Activated naive CD8-positive, alpha-beta T cell treated with anti-CD3 and anti-CD28 coated beads, Interleukin-2, amount 50 U/mL, for 24 hours (primary cell): ENCODE results near the gene TUBA4B.

ENCODE experiments used
- ATAC-seq: fragments of 150-1000 bp; cut with Tn5 transposase; one replicate; pipeline ENCODE4 v1.10.0; 2021
- DNase-seq: peaks from one replicate; pipeline ENCODE4 v3.0.0; 2021
- H3K27ac Mint-ChIP-seq: one replicate; pipeline ENCODE4 v1.8.0; 2021; ENCODE audit warnings: mild to moderate bottlenecking, mixed read lengths
- H3K27me3 Mint-ChIP-seq: one replicate; pipeline ENCODE4 v1.8.0; 2021; ENCODE audit warnings: mixed read lengths
- H3K36me3 Mint-ChIP-seq: one replicate; pipeline ENCODE4 v1.8.0; 2021; ENCODE audit warnings: low read depth, mixed read lengths
- H3K4me1 Mint-ChIP-seq: one replicate; pipeline ENCODE4 v1.8.0; 2021; ENCODE audit warnings: mixed read lengths
- H3K4me3 Mint-ChIP-seq: one replicate; pipeline ENCODE4 v1.8.0; 2021; ENCODE audit warnings: mild to moderate bottlenecking, moderate library complexity, mixed read lengths
- H3K9me3 Mint-ChIP-seq: one replicate; pipeline ENCODE4 v1.8.0; 2021; ENCODE audit warnings: mixed read lengths

The TUBA4B gene

DNA sequence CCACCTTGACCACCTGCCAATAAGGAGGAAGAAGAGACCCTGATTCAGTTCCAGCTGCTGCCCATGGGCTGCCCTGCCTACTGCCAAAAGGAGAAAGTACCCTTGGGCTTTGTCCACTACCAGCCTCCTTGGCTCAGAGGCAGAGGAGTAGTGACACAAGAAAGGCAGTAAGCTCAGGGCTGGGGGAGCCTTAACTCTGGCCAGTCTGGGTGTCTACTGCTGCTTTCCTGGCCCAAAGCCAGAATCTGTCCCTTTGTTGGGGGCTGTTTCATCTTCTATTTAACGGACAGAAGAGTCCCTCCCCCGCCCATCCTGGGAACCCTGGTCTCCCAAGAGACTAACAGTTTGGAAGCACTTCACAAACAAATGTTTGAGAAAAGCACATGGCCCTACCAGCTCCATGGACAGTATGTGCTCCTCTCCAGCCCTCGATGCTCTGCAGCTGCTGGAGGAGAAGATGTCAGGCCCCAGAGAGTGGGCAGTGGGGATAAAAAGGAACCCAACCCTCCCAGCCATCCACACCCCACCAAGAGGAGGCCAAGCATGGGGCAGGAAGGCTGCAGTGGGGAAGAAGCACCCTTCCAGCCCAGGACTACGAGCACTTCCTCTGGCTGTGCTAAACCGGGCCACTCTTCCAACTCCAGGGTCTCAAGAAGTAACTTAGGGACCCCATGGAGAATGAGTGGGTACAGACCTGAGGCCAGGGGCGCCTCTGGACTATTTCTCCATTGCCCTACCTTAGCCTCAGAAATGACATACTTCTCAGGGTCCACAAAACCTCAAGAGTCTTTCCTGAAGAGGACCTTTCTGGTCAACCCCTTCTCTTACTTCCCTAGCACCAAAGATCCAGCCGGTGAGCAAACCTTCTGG lies 24.8 kb upstream of the TUBA4B start:
- no peak for DNase-seq
- H3K27ac Mint-ChIP-seq: peak overlapping the region; percentile 59
- ATAC-seq: no peak
- H3K4me3 Mint-ChIP-seq: peak overlapping the region; percentile 100
- peaks cover 38% of the 10 kb centered on the region for H3K4me1 Mint-ChIP-seq
- H3K36me3 Mint-ChIP-seq: peaks cover 46% of the 10 kb centered on the region
- H3K9me3 Mint-ChIP-seq: no peaks in the 10 kb centered on the region
- H3K27me3 Mint-ChIP-seq: no peaks in the 10 kb centered on the region

DNA sequence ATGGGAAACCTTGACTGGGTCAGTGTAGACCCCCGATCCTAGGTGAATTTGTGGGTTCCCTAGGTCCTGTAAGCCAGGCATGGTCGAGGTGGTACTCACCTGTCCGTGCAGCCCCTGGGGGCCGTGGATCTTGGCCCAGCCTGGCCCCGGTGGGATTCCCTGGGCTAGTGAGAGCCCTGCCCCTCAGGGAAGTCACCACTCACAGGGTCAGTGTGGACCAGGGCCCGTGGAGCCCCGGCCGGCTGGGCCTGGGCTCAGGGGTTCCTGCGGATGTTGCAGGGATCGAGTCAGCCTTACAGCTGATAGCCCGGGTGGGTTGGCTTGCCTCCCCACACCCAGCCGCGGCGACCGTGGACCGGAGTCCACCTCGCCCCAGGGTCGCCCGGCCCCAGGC lies 24.1 kb upstream of the TUBA4B start:
- ATAC-seq: no peak
- Mint-ChIP-seq H3K9me3 (no peaks in the 10 kb centered on the region), H3K4me3 (peak overlapping the region; percentile 100), H3K4me1 (peaks cover 39% of the 10 kb centered on the region), H3K27ac (peak overlapping the region; percentile 59), H3K36me3 (peaks cover 47% of the 10 kb centered on the region), H3K27me3 (no peaks in the 10 kb centered on the region)
- DNase-seq: no peak

DNA sequence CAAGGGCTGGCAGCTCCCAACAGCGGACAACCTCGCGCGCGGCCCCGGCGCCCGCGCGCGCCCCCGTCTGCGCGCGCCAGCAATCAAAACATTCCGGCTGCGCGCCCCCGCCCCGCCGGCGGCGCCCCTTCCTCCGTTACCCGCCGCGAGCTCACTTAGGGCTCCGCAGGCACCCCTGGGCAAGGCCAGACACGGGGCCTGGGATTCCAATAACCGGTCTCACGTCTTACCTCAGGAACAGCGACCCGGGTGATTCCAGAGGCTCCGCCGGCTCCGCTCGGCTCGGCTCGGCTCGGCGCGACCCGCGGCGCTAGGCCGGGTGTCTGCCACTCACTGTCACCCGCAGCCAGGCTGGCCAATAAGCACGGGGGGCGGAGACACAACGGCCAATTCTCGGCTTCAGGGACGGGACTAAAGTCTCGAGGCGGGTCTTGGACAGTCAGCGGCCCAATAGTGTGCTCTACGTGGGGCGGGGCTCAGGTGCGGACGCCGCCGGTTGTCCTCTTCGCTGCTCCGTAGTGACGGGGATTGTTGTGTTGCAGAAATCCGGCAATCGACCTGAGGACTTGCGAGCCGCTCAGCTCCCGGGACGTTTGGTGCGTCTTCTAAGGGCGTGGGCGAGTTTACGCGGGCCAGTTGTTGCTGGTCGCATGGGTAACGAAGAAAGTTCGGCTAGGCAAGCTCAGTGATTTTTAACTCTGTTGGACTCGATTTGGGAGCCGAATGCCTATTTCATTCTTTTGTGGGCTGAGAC lies 23.6 kb upstream of the TUBA4B start, which contains the start of the genes ANKZF1 and ATG9A:
Gene ANKZF1 (plus strand): TSS at position 502 of the 754 bp plus-strand sequence. CDS start 452 bp downstream, outside the sequence.
Gene ATG9A (minus strand): TSS at position 332 of the 754 bp plus-strand sequence. CDS start 1,612 bp downstream, outside the sequence.
- Mint-ChIP-seq H3K4me3 (peak within 1 kb of the TSS; percentile 100), H3K36me3 (peaks cover 48% of the 10 kb centered on the region), H3K27me3 (no peaks in the 10 kb centered on the region), H3K27ac (peak within 1 kb of the TSS; percentile 100), H3K9me3 (no peaks in the 10 kb centered on the region), H3K4me1 (peaks cover 41% of the 10 kb centered on the region)
- ATAC-seq: peak; percentile 98
- DNase-seq: peak; percentile 97

DNA sequence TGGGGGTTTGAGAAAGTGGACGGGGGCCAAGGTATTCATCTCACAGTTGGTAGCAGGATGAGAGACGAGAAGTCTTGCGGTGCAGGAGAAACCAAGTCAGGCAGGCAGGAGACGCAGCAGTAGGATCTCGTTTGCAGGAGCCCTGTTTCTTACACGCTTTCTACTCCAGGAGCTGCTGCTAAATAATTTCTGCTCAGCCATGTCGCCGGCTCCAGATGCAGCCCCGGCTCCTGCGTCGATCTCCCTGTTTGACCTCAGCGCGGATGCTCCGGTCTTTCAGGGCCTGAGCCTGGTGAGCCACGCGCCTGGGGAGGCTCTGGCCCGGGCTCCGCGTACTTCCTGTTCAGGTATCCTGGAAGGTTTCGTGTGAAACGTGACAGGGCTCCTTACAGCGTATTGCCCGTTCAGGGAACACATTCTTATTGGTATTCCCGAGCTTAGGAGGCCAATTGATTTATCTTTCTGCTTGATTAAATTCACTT lies 22.9 kb upstream of the TUBA4B start:
- no peaks in the 10 kb centered on the region for H3K9me3 Mint-ChIP-seq
- peak; percentile 27 for ATAC-seq

DNA sequence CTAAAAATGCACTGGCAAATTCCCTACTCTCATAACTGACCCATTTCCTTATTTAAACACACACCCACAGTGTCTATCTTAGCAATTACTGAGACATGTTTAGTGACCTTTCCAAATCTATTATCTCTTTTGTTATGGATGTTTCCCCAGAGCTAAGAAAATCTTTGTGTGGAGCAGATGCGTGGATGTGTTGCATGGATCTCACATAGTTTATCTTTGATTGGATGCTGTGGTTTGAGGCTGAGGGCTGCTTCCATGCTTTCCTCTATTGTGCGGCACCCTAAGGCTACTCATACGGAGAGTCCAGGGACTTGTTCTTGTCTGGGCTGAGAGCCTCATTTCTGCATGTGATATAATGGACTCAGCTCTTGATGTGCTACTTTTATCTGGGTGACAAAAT lies 18.7 kb upstream of the TUBA4B start:
- H3K4me3 Mint-ChIP-seq: no peak overlapping the region
- no peak for ATAC-seq
- H3K4me1 Mint-ChIP-seq: peaks cover 25% of the 10 kb centered on the region
- no peaks in the 10 kb centered on the region for H3K9me3 Mint-ChIP-seq
- no peak for DNase-seq
- H3K27me3 Mint-ChIP-seq: no peaks in the 10 kb centered on the region
- peaks cover 58% of the 10 kb centered on the region for H3K36me3 Mint-ChIP-seq
- no peak overlapping the region for H3K27ac Mint-ChIP-seq

More for the DNA sequence above, 22.9 kb upstream of the TUBA4B start:
- H3K36me3 Mint-ChIP-seq: peaks cover 49% of the 10 kb centered on the region
- peak overlapping the region; percentile 100 for H3K4me3 Mint-ChIP-seq
- H3K27me3 Mint-ChIP-seq: no peaks in the 10 kb centered on the region
- peak; percentile 70 for DNase-seq
- H3K4me1 Mint-ChIP-seq: peaks cover 41% of the 10 kb centered on the region
- peak overlapping the region; percentile 100 for H3K27ac Mint-ChIP-seq

DNA sequence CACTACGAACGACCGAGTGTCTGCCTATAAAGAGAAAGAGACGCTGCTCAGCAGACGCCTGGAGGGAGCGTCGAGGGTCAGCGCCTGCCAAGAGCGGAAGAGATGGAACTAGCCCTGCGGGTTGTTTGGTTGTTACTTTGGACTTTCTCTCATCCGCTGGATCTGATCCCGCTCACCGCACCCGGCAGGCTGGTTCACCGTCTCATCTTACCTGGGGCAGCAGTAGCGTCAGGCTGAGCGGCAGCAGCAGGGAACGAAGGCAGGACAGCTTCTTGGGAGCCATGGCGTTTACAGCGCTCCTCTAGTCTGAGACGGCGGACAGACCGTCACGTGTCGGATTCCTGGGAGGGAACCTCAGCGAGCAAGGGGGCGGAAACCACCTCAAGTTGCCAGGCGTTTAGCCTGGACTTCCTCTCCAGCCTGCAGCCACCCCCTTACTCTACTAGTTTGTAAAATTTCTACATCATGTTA lies 9.7 kb upstream of the TUBA4B start:
- peaks cover 42% of the 10 kb centered on the region for H3K4me1 Mint-ChIP-seq
- DNase-seq (no peak), ATAC-seq (no peak)
- H3K27ac Mint-ChIP-seq: no peak overlapping the region
- no peaks in the 10 kb centered on the region for H3K9me3 Mint-ChIP-seq
- peaks cover 19% of the 10 kb centered on the region for H3K36me3 Mint-ChIP-seq
- peak overlapping the region; percentile 49 for H3K4me3 Mint-ChIP-seq
- no peaks in the 10 kb centered on the region for H3K27me3 Mint-ChIP-seq

DNA sequence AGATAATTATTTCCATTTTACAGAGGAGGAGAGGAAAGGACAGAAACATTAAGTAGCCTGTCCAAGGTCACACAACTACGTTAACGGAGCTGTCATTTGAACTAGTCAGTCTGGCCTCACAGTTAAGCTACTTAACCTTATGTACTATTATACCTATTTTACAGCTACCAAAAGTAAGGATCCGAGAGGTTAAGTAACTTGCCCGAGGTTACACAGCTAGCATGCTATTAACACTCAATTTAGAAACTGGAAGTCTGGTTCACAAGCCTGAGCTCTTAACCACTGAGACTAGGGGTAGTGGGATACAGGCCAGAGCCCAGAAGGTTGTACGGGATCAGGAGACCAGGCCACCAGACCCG lies 8.3 kb upstream of the TUBA4B start:
- no peak for DNase-seq
- Mint-ChIP-seq H3K4me3 (peak overlapping the region; percentile 87), H3K36me3 (peaks cover 28% of the 10 kb centered on the region), H3K9me3 (no peaks in the 10 kb centered on the region), H3K27me3 (no peaks in the 10 kb centered on the region), H3K4me1 (peaks cover 56% of the 10 kb centered on the region), H3K27ac (peak overlapping the region; percentile 94)
- no peak for ATAC-seq

DNA sequence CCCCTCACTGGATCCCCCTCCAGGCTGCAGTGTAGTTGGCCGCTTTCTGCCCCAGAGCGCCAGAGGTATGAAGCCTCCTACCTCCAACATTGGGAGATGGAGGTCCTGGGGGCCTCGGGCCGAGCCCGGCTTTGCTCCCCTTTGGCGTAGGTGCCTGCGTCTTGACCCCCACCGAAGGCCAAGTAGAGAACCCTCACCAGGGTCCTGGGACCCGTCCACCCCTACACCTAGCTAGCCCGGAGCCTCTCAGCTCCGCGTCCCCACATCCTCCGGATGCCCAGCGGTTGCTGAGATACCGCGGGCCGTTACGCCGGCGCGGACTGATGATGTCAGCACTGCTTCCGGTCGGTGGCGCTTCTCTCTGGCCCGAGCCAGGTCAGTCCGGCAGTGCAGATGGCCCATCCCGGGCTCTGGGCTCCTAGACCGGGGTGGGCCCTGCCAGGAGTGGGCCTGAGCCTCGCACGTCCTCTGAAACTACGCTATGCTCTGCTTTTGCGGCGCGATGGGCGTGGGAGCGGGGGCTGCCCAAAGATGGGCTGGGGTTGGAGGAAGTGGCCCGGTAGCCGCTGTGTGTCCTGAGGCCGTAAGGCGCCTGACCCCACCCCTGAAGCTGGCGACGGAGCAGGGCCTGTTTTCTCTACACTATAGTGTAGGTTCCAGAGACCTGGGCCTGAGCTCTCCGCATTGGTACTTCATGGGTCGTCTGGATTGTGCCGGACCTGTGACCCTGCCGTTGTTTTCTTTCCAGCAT lies 7.7 kb upstream of the TUBA4B start, which contains the start of the genes GLB1L and STK16:
Gene GLB1L (minus strand): TSS at position 297 of the 751 bp plus-strand sequence. CDS start 1,871 bp downstream, outside the sequence.
Gene STK16 (plus strand): TSS at position 332 of the 751 bp plus-strand sequence. CDS start 521 bp downstream, outside the sequence.
- peaks cover 34% of the 10 kb centered on the region for H3K36me3 Mint-ChIP-seq
- H3K9me3 Mint-ChIP-seq: no peaks in the 10 kb centered on the region

DNA sequence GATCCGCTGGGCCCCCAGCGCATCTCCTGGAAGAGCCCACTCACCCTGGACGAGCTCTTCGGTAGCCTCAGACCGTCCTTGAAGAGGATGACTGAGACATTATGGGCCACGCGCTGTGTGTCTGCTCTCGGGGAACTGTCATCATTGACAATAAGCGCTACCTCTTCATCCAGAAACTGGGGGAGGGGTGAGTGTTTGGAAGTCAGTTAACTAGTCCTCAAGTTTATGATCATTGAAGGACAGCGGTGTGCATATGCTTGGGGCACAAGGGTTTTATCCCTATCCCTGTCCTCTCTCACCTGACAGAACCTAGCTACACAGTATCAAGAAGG lies 7.2 kb upstream of the TUBA4B start:
- peak overlapping the region; percentile 87 for H3K4me3 Mint-ChIP-seq
- no peaks in the 10 kb centered on the region for H3K9me3 Mint-ChIP-seq
- H3K4me1 Mint-ChIP-seq: peaks cover 67% of the 10 kb centered on the region
- ATAC-seq (no peak), DNase-seq (peak; percentile 26)
- no peaks in the 10 kb centered on the region for H3K27me3 Mint-ChIP-seq
- H3K27ac Mint-ChIP-seq: peak overlapping the region; percentile 94
- H3K36me3 Mint-ChIP-seq: peaks cover 39% of the 10 kb centered on the region

More for the DNA sequence above, 7.7 kb upstream of the TUBA4B start, which contains the start of the genes GLB1L and STK16:
- Mint-ChIP-seq H3K4me3 (peak within 1 kb of the TSS; percentile 87), H3K27me3 (no peaks in the 10 kb centered on the region), H3K27ac (peak within 1 kb of the TSS; percentile 94), H3K4me1 (peaks cover 62% of the 10 kb centered on the region)
- DNase-seq: peak; percentile 95
- ATAC-seq: peak; percentile 59

DNA sequence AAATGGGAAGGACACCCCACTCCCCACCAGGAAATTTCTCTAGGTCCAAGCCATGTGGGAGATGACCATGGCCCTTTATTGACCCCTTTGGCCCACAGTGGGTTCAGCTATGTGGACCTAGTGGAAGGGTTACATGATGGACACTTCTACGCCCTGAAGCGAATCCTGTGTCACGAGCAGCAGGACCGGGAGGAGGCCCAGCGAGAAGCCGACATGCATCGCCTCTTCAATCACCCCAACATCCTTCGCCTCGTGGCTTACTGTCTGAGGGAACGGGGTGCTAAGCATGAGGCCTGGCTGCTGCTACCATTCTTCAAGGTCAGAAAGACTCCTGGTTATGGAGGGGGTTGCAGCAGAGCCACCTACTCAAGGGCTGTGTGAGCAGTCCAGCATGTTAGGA lies 6.5 kb upstream of the TUBA4B start:
- H3K9me3 Mint-ChIP-seq: no peaks in the 10 kb centered on the region
- peak overlapping the region; percentile 82 for H3K27ac Mint-ChIP-seq
- H3K4me1 Mint-ChIP-seq: peaks cover 74% of the 10 kb centered on the region
- DNase-seq: no peak
- H3K4me3 Mint-ChIP-seq: peak overlapping the region; percentile 87
- peaks cover 46% of the 10 kb centered on the region for H3K36me3 Mint-ChIP-seq
- no peaks in the 10 kb centered on the region for H3K27me3 Mint-ChIP-seq
- ATAC-seq: no peak

DNA sequence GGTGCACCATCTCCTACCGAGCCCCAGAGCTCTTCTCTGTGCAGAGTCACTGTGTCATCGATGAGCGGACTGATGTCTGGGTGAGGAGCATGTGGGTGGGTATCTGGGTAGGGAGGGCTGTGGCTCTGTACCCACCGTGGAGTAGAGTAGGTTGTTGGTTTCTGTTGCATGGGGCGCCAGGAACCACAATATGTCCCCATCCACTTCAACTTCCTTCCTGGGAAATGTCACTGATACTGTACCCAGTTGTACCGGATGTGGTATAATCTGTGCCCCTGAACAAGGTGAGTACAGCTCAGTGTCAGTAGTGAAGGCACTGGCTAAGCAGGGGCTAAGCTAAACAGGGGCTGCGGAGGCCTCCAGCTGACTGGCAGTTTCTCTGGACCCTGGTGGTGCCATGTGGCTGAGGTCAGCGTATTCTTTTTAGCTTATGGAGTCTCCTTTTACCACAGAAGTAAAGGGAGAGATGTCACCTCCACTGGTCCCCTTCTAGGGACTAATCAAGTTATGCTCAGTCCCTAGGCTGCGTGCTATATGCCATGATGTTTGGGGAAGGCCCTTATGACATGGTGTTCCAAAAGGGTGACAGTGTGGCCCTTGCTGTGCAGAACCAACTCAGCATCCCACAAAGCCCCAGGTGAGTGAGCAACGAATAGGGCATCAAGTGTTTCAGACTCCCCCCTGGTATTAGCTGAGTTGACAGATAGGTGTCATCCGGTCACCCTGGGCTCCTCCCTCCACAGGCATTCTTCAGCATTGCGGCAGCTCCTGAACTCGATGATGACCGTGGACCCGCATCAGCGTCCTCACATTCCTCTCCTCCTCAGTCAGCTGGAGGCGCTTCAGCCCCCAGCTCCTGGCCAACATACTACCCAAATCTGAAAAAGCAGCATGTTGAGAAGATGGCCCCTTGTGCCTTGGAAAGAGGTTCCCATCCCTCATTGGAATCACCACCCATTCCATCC lies 5.1 kb upstream of the TUBA4B start:
- peak; percentile 64 for DNase-seq
- Mint-ChIP-seq H3K4me1 (peaks cover 87% of the 10 kb centered on the region), H3K27me3 (no peaks in the 10 kb centered on the region), H3K27ac (peak overlapping the region; percentile 82), H3K4me3 (peak overlapping the region; percentile 87), H3K9me3 (no peaks in the 10 kb centered on the region), H3K36me3 (peaks cover 60% of the 10 kb centered on the region)
- ATAC-seq: peak; percentile 82

DNA sequence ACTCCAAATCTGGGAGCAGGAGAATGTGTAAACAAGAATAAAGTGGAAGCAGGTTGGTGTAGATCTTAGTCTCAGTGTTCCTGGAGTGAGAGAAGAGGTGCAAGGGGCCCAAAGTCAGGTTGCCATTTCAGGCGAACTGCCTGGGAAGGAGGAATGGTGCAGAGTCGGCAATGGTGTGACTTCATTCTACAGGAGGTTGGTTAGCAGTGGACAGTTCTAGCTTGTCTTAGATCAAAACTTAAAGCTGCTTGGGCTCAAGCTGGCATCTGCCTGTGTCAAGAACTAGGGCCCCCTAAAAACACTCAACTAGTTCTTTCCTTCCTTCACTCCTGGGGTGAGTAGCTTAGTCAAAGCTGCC lies 4.2 kb upstream of the TUBA4B start:
- Mint-ChIP-seq H3K9me3 (no peaks in the 10 kb centered on the region), H3K27me3 (no peaks in the 10 kb centered on the region), H3K4me1 (peaks cover 81% of the 10 kb centered on the region), H3K36me3 (peaks cover 64% of the 10 kb centered on the region), H3K4me3 (peak overlapping the region; percentile 87), H3K27ac (peak overlapping the region; percentile 87)
- no peak for ATAC-seq
- DNase-seq: no peak
